ENCODE measurements around the gene NRAS.

The NRAS gene

GRCh38 chr1:114676115-114676514, 40.5 kb downstream of the NRAS start:
- no peak for DNase-seq (ENCODE audit: low spot score)

- no peak for DNase-seq (ENCODE audit: low spot score)
Observed at GRCh38 chr1:114671939-114672275, 44.7 kb downstream of the NRAS start.

GRCh38 chr1:114671011-114671938, 45.3 kb downstream of the NRAS start:
- DNase-seq (ENCODE audit: low spot score), result peak; percentile 24

- peak; percentile 97 for DNase-seq (ENCODE audit: low spot score)
Observed at GRCh38 chr1:114670083-114671010, 46.2 kb downstream of the NRAS start.

GRCh38 chr1:114669562-114670082, 46.9 kb downstream of the NRAS start, which contains the start of gene DENND2C:
TSS of gene DENND2C (minus strand) at chr1:114670049. CDS start at chr1:114625984, 44,065 bp downstream.
- no peak for DNase-seq (ENCODE audit: low spot score)

- DNase-seq (ENCODE audit: low spot score), result peak; percentile 22
Observed at GRCh38 chr1:114668784-114669561, 47.6 kb downstream of the NRAS start.

- no peak for DNase-seq (ENCODE audit: low spot score)
Observed at GRCh38 chr1:114668373-114668772, 48.2 kb downstream of the NRAS start.

GRCh38 chr1:114666954-114667353, 49.6 kb downstream of the NRAS start:
- DNase-seq (ENCODE audit: low spot score), result no peak

- DNase-seq (ENCODE audit: low spot score), result no peak
Observed at GRCh38 chr1:114660238-114660637, 56.3 kb downstream of the NRAS start.

All from HuH-7.5 (cell line).